Measurements from ENCODE around the gene ANKRD28. TPM values are rescaled to one million over a fixed set of nuclear protein-coding genes. Genes with fewer than 3 reads are reported as not detected.
"Not testable (repeated sequence)": the region's sequence is repeated elsewhere in the genome, so short reads cannot be mapped to it uniquely, and the experiment has no call there.

ANKRD28 gene
- total RNA-seq, 4 donors from 2014 or later = 39.0 to 81.1 (median 49.5) TPM

GRCh38 chr3:15743587-15744009 lies 54.2 kb downstream of the ANKRD28 start:
- 86 to 100% methylated on average over 1 to 3 of the region's 3 CpGs for WGBS, 2 donors (ENCODE audit: low coverage in 1 of 2)
- H3K27me3 ChIP-seq = no peaks in the 10 kb centered on the region
- no peak for TF ChIP-seq CTCF (IDR thresholded peaks at IDR 0.05)
- TF ChIP-seq EP300 (IDR thresholded peaks at IDR 0.05; ENCODE audit: low read depth) = no peak
- no peak for TF ChIP-seq POLR2AphosphoS5 (IDR thresholded peaks at IDR 0.05)
- TF ChIP-seq POLR2A (IDR thresholded peaks at IDR 0.05) = no peak
- H3K27ac ChIP-seq = no peak overlapping the region
- peaks cover 4 to 11% of the 10 kb centered on the region in 2 donors for H3K9me3 ChIP-seq
- H3K4me3 ChIP-seq = no peak overlapping the region
- in situ Hi-C loops (cut with MboI; ENCODE audit: low pct_ligation_motif_present in 1 of 4, low pct_unique_long_range_greater_than_20kb in 1 of 4, low sequenced_read_pairs in 3 of 4) (no loop called here), intact Hi-C loops (cut with DNase I; ENCODE audit: low total_unique reads) (no loop called here)
- peaks cover 0 to 8% (median 0%) of the 10 kb centered on the region in 4 donors for H3K36me3 ChIP-seq
- no peaks in the 10 kb centered on the region for H3K4me1 ChIP-seq
- no peak for DNase-seq

GRCh38 chr3:15742236-15742635 lies 55.5 kb downstream of the ANKRD28 start:
- 99% methylated on average over 16 of the region's 26 CpGs; no CpG with 5 or more reads in 1 of the 2 donors for WGBS, 2 donors (ENCODE audit: low coverage in 1 of 2)
- in situ Hi-C loops (cut with MboI; ENCODE audit: low pct_ligation_motif_present in 1 of 4, low pct_unique_long_range_greater_than_20kb in 1 of 4, low sequenced_read_pairs in 3 of 4); H3K36me3 ChIP-seq; H3K4me3 ChIP-seq; H3K4me1 ChIP-seq; H3K27ac ChIP-seq; DNase-seq; intact Hi-C loops (cut with DNase I; ENCODE audit: low total_unique reads); H3K27me3 ChIP-seq: not testable (repeated sequence)
- peaks cover 4 to 12% of the 10 kb centered on the region in 2 donors for H3K9me3 ChIP-seq

- H3K4me1 ChIP-seq; in situ Hi-C loops (cut with MboI; ENCODE audit: low pct_ligation_motif_present in 1 of 4, low pct_unique_long_range_greater_than_20kb in 1 of 4, low sequenced_read_pairs in 3 of 4); H3K4me3 ChIP-seq; intact Hi-C loops (cut with DNase I; ENCODE audit: low total_unique reads); H3K27me3 ChIP-seq; DNase-seq: not testable (repeated sequence)
- peaks cover 0 to 19% (median 2%) of the 10 kb centered on the region in 4 donors for H3K36me3 ChIP-seq
- WGBS, 2 donors (ENCODE audit: low coverage in 1 of 2) = 96 to 100% methylated on average over 2 to 11 of the region's 11 CpGs
- H3K27ac ChIP-seq = peak overlapping the region in 3 of 4 donors; percentile 43 to 47 (median 43)
- peaks cover 4 to 12% of the 10 kb centered on the region in 2 donors for H3K9me3 ChIP-seq
Observed at GRCh38 chr3:15738616-15739005, 59.2 kb downstream of the ANKRD28 start.

- 89 to 98% methylated on average over 2 of the region's 2 CpGs for WGBS, 2 donors (ENCODE audit: low coverage in 1 of 2)
- Histone ChIP-seq H3K9me3 (no peaks in the 10 kb centered on the region), H3K36me3 (peaks cover 0 to 14% (median 4%) of the 10 kb centered on the region in 4 donors), H3K4me3 (no peak overlapping the region), H3K4me1 (no peaks in the 10 kb centered on the region), H3K27ac (no peak overlapping the region), H3K27me3 (no peaks in the 10 kb centered on the region)
- no peak for TF ChIP-seq POLR2AphosphoS5 (IDR thresholded peaks at IDR 0.05)
- no peak for TF ChIP-seq EP300 (IDR thresholded peaks at IDR 0.05; ENCODE audit: low read depth)
- no peak for TF ChIP-seq POLR2A (IDR thresholded peaks at IDR 0.05)
- no peak for TF ChIP-seq CTCF (IDR thresholded peaks at IDR 0.05)
- no peak for DNase-seq
- intact Hi-C loops (cut with DNase I; ENCODE audit: low total_unique reads) = loop anchor here (5.0 kb wide), 1 partner anchor 1471 kb away; no protein-coding TSS in a partner anchor
- in situ Hi-C loops (cut with MboI; ENCODE audit: low pct_ligation_motif_present in 1 of 4, low pct_unique_long_range_greater_than_20kb in 1 of 4, low sequenced_read_pairs in 3 of 4) = no loop called here
Observed at GRCh38 chr3:15731024-15731423, 66.8 kb downstream of the ANKRD28 start.

- in situ Hi-C loops (cut with MboI; ENCODE audit: low pct_ligation_motif_present in 1 of 4, low pct_unique_long_range_greater_than_20kb in 1 of 4, low sequenced_read_pairs in 3 of 4) = no loop called here
- Histone ChIP-seq H3K27ac (no peak overlapping the region), H3K9me3 (no peaks in the 10 kb centered on the region), H3K4me1 (no peaks in the 10 kb centered on the region), H3K36me3 (peaks cover 0 to 12% (median 2%) of the 10 kb centered on the region in 4 donors), H3K27me3 (no peaks in the 10 kb centered on the region), H3K4me3 (no peak overlapping the region)
- intact Hi-C loops (cut with DNase I; ENCODE audit: low total_unique reads) = no loop called here
- TF ChIP-seq EP300 (IDR thresholded peaks at IDR 0.05; ENCODE audit: low read depth) (no peak), CTCF (IDR thresholded peaks at IDR 0.05) (no peak), POLR2A (IDR thresholded peaks at IDR 0.05) (no peak), POLR2AphosphoS5 (IDR thresholded peaks at IDR 0.05) (no peak)
- DNase-seq = no peak
Observed at GRCh38 chr3:15728766-15729165, 69.0 kb downstream of the ANKRD28 start.

Data from transverse colon (tissue), 4 donors.